IMR-90 (cell line): ENCODE results near the gene RGS7BP. TPM values are rescaled to one million over a fixed set of nuclear protein-coding genes. Genes with fewer than 3 reads are reported as not detected.

Experiments
- ATAC-seq: fragments of 200-7000 bp; cut with Tn5 transposase; 2 replicates; pipeline ENCODE4 v1.9.1; 2020; ENCODE audit warnings: low read depth, mild to moderate bottlenecking, moderate library complexity
- BruUV-seq: library from RNA; stranded (reverse); fragments of 400-500 nt; replicated peaks from 2 replicates; lab custom pipeline; 2021; lab: Mats Ljungman, UMichigan
- CTCF ChIA-PET: fragments of 300-600 bp; formaldehyde crosslinking; extraction: SDS; loops from one replicate; lab custom pipeline; 2021; ENCODE audit warnings: antibody characterized with exemption; lab: Yijun Ruan, JAX
- POLR2A ChIA-PET: fragments of 300-600 bp; sonication (Branson Sonifier 250); formaldehyde crosslinking; loops from one replicate; lab custom pipeline; 2022; ENCODE audit warnings: antibody characterized with exemption; ENCODE audit not compliant: unreplicated experiment; lab: Charles Lee
- DNase-seq: peaks from one replicate; pipeline ENCODE4 v3.0.0; 2013
- H2AFZ ChIP-seq: replicated peaks from 2 replicates; pipeline ENCODE3; 2013; ENCODE audit warnings: low read length, mild to moderate bottlenecking; ENCODE audit not compliant: poor library complexity
- H2AK5ac ChIP-seq: 2 replicates; pipeline ENCODE4 v1.6.1; 2013; ENCODE audit warnings: low read depth, low read length, inconsistent platforms
- H2AK9ac ChIP-seq: replicated peaks from 2 replicates; pipeline ENCODE3; 2013; ENCODE audit warnings: mild to moderate bottlenecking, low read depth, low read length, moderate library complexity; ENCODE audit not compliant: poor library complexity
- H2BK120ac ChIP-seq: 2 replicates; pipeline ENCODE4 v1.6.1; 2013; ENCODE audit warnings: low read depth, low read length, inconsistent platforms
- H2BK15ac ChIP-seq: 3 replicates; pipeline ENCODE4 v1.6.1; 2013; ENCODE audit warnings: low read depth, low read length, inconsistent platforms
- H2BK20ac ChIP-seq: 2 replicates; pipeline ENCODE4 v1.6.1; 2013; ENCODE audit warnings: low read depth, mild to moderate bottlenecking, inconsistent platforms, low read length, moderate library complexity
- H2BK5ac ChIP-seq: 2 replicates; pipeline ENCODE4 v1.6.1; 2013; ENCODE audit warnings: mild to moderate bottlenecking, low read depth, low read length, inconsistent platforms; ENCODE audit not compliant: poor library complexity, severe bottlenecking
- H3K14ac ChIP-seq: replicated peaks from 2 replicates; pipeline ENCODE4 v1.6.1; 2013; ENCODE audit warnings: low read depth, low read length, inconsistent platforms
- H3K18ac ChIP-seq: 2 replicates; pipeline ENCODE4 v1.6.1; 2013; ENCODE audit warnings: low read depth, low read length, control low read depth
- H3K23ac ChIP-seq: 2 replicates; pipeline ENCODE4 v1.6.1; 2013; ENCODE audit warnings: low read depth, low read length, inconsistent platforms
- H3K27ac ChIP-seq: 2 replicates; pipeline ENCODE4 v1.5.1; 2013; ENCODE audit warnings: mild to moderate bottlenecking, control low read depth, low read length; ENCODE audit not compliant: insufficient read depth
- H3K27me3 ChIP-seq: 2 replicates; pipeline ENCODE4 v1.6.1; 2013; ENCODE audit warnings: low read length; ENCODE audit not compliant: control insufficient read depth, insufficient read depth
- H3K36me3 ChIP-seq: 2 replicates; pipeline ENCODE4 v1.6.1; 2013; ENCODE audit warnings: low read length, mixed read lengths; ENCODE audit not compliant: control insufficient read depth, insufficient read depth
- H3K4ac ChIP-seq: 2 replicates; pipeline ENCODE4 v1.6.1; 2013; ENCODE audit warnings: low read depth, low read length, inconsistent platforms
- H3K4me1 ChIP-seq: 2 replicates; pipeline ENCODE4 v1.6.1; 2013; ENCODE audit warnings: low read length, mixed read lengths; ENCODE audit not compliant: control insufficient read depth, insufficient read depth
- H3K4me2 ChIP-seq: 2 replicates; pipeline ENCODE4 v1.6.1; 2013; ENCODE audit warnings: low read depth, mild to moderate bottlenecking, control low read depth, low read length, moderate library complexity
- H3K4me3 ChIP-seq: 2 replicates; pipeline ENCODE4 v1.5.1; 2013; ENCODE audit warnings: low read depth, mild to moderate bottlenecking, control low read depth, low read length, moderate library complexity; ENCODE audit not compliant: insufficient read depth
- H3K56ac ChIP-seq: 2 replicates; pipeline ENCODE4 v1.6.1; 2013; ENCODE audit warnings: low read length, inconsistent platforms; ENCODE audit not compliant: insufficient read depth; ENCODE audit errors: extremely low read depth
- H3K79me1 ChIP-seq, 2 experiments: 2 replicates each; pipeline ENCODE4 v1.6.1; 2013; ENCODE audit warnings: low read length in 2 of 2, inconsistent platforms in 1 of 2, low read depth in 1 of 2
- H3K9ac ChIP-seq: 2 replicates; pipeline ENCODE4 v1.6.1; 2013; ENCODE audit warnings: low read depth, low read length, control low read depth
- H3K9me1 ChIP-seq: 2 replicates; pipeline ENCODE4 v1.6.1; 2013; ENCODE audit warnings: low read length, inconsistent platforms; ENCODE audit not compliant: insufficient read depth
- H3K9me3 ChIP-seq: 2 replicates; pipeline ENCODE4 v1.6.1; 2013; ENCODE audit warnings: low read length; ENCODE audit not compliant: control insufficient read depth, insufficient read depth
- H4K20me1 ChIP-seq: 2 replicates; pipeline ENCODE4 v1.6.1; 2013; ENCODE audit warnings: low read length, inconsistent platforms; ENCODE audit not compliant: insufficient read depth
- H4K5ac ChIP-seq: 2 replicates; pipeline ENCODE4 v1.6.1; 2013; ENCODE audit warnings: mild to moderate bottlenecking, low read depth, low read length, control low read depth
- H4K8ac ChIP-seq, 2 experiments: 2 replicates each; pipeline ENCODE4 v1.6.1; 2013; ENCODE audit warnings: low read depth in 2 of 2, low read length in 2 of 2, control low read depth in 1 of 2, inconsistent platforms in 1 of 2
- H4K91ac ChIP-seq: 2 replicates; pipeline ENCODE4 v1.6.1; 2013; ENCODE audit warnings: low read depth, low read length, inconsistent platforms; ENCODE audit not compliant: insufficient read depth
- BHLHE40 ChIP-seq: fragments of 150-350 bp; IDR thresholded peaks from 2 replicates; pipeline ENCODE4 v1.6.1; 2016; ENCODE audit warnings: mild to moderate bottlenecking, low read depth, low read length
- CEBPB ChIP-seq: IDR thresholded peaks from 2 replicates; pipeline ENCODE4 v1.6.1; 2012; ENCODE audit warnings: low read depth, low read length, improper control_type of control experiment
- CHD1 ChIP-seq: IDR thresholded peaks from 2 replicates; pipeline ENCODE4 v1.6.1; 2012; ENCODE audit warnings: low read depth, low read length, improper control_type of control experiment
- CTCF ChIP-seq: conservative IDR thresholded peaks from 2 replicates; pipeline ENCODE4 v1.5.1; 2012; ENCODE audit warnings: mild to moderate bottlenecking, low read depth, low read length, improper control_type of control experiment
- ELK1 ChIP-seq: fragments of 150-350 bp; IDR thresholded peaks from 2 replicates; pipeline ENCODE4 v1.6.1; 2016; ENCODE audit warnings: low read depth, mild to moderate bottlenecking, low read length, moderate library complexity, borderline replicate concordance
- FOS ChIP-seq: fragments of 150-350 bp; IDR thresholded peaks from 2 replicates; pipeline ENCODE4 v1.6.1; 2016; ENCODE audit warnings: low read depth, low read length
- MAFK ChIP-seq: IDR thresholded peaks from 2 replicates; pipeline ENCODE4 v1.6.1; 2012; ENCODE audit warnings: low read depth, low read length, improper control_type of control experiment
- MAZ ChIP-seq: IDR thresholded peaks from 2 replicates; pipeline ENCODE4 v1.6.1; 2012; ENCODE audit warnings: low read depth, mild to moderate bottlenecking, low read length, improper control_type of control experiment, moderate library complexity, borderline replicate concordance
- POLR2A ChIP-seq: IDR thresholded peaks from 2 replicates; pipeline ENCODE4 v1.6.1; 2012; ENCODE audit warnings: mild to moderate bottlenecking, low read depth, low read length
- RAD21 ChIP-seq: IDR thresholded peaks from 2 replicates; pipeline ENCODE4 v1.6.1; 2012; ENCODE audit warnings: low read length, improper control_type of control experiment
- RCOR1 ChIP-seq: IDR thresholded peaks from 2 replicates; pipeline ENCODE4 v1.6.1; 2012; ENCODE audit warnings: mild to moderate bottlenecking, low read length, improper control_type of control experiment; ENCODE audit not compliant: insufficient replicate concordance
- RFX5 ChIP-seq: IDR thresholded peaks from 2 replicates; pipeline ENCODE4 v1.8.0; 2012; ENCODE audit warnings: low read depth, mild to moderate bottlenecking, low read length, moderate library complexity
- SMC3 ChIP-seq: fragments of 150-350 bp; IDR thresholded peaks from 2 replicates; pipeline ENCODE4 v1.6.1; 2016; ENCODE audit warnings: low read depth, mild to moderate bottlenecking, antibody characterized with exemption, low read length, moderate library complexity
- USF2 ChIP-seq: fragments of 150-350 bp; IDR thresholded peaks from 2 replicates; pipeline ENCODE4 v1.6.1; 2017; ENCODE audit warnings: mild to moderate bottlenecking, antibody characterized with exemption, low read length, low read depth
- WGBS, 2 experiments: methylation state at CpG; one replicate each; pipeline versions ENCODE4 v1.1.5 to v1.1.7; 2013; ENCODE audit warnings: missing lambda C conversion rate in 2 of 2; ENCODE audit not compliant: insufficient read length in 1 of 2; ENCODE audit errors: extremely low coverage in 2 of 2; 5-methylcytosine and 5-hydroxymethylcytosine counted together
- dilution Hi-C: fragments of 300-500 bp; cut with HindIII; formaldehyde crosslinking; loops from one replicate; pipeline ENCODE4 v1.14.3; 2018; ENCODE audit warnings: low sequenced_read_pairs; ENCODE audit not compliant: unreplicated experiment
- in situ Hi-C: fragments of 300-500 bp; cut with MboI; formaldehyde crosslinking; loops from 3 replicates; pipeline ENCODE4 v1.14.3; 2019; ENCODE audit warnings: low sequenced_read_pairs, inconsistent platforms, mixed read lengths
- intact Hi-C: fragments of 100-400 bp; cut with micrococcal nuclease; formaldehyde crosslinking; loops from 2 replicates; pipeline ENCODE4 v1.10.0; 2022
- polyA plus RNA-seq, 3 experiments: library from polyadenylated mRNA; depleted of rRNA; stranded (reverse); fragments of >200 nt; gene quantifications; 2 replicates each; pipeline ENCODE4 v1.2.3, GENCODE V29; 2012; ENCODE audit warnings: low replicate concordance in 1 of 3
- total RNA-seq: library from RNA; depleted of rRNA; stranded (reverse); fragments of >200 nt; gene quantifications from 2 replicates; pipeline ENCODE4 v1.2.3, GENCODE V29; 2012

Gene RGS7BP
- total and polyA plus RNA-seq, 2 of the 4 experiments (the other 2 are of a cell fraction): not detected

GRCh38 chr5:64569858-64570257 is 64.0 kb downstream of the RGS7BP start:
- no peaks in the 10 kb centered on the region for H3K27me3 ChIP-seq
- in situ Hi-C loops (no loop called here), intact Hi-C loops (no loop called here), dilution Hi-C loops (no loop called here)
- no peak overlapping the region for H4K8ac ChIP-seq
- no peaks in the 10 kb centered on the region for H3K36me3 ChIP-seq
- H2AK9ac ChIP-seq: no peak overlapping the region
- no peak overlapping the region for H2BK5ac ChIP-seq
- no peak overlapping the region for H3K56ac ChIP-seq
- H3K9me3 ChIP-seq: no peaks in the 10 kb centered on the region
- no peaks in the 10 kb centered on the region for H4K20me1 ChIP-seq
- H2AFZ ChIP-seq: no peak overlapping the region
- H3K18ac ChIP-seq: no peak overlapping the region
- ATAC-seq (no peak), DNase-seq (no peak)
- ChIA-PET CTCF (no interaction called here), POLR2A (no interaction called here)
- no peak overlapping the region for H3K4me2 ChIP-seq
- H2BK20ac ChIP-seq: no peak overlapping the region
- no peak overlapping the region for H3K4me3 ChIP-seq
- no peak overlapping the region for H3K9ac ChIP-seq
- TF ChIP-seq POLR2A (no peak), CEBPB (no peak), USF2 (no peak), RAD21 (no peak), SMC3 (no peak), MAZ (no peak), RCOR1 (no peak), CTCF (no peak), FOS (no peak), MAFK (no peak), BHLHE40 (no peak), ELK1 (no peak), RFX5 (no peak), CHD1 (no peak)
- H2AK5ac ChIP-seq: no peak overlapping the region
- no peak overlapping the region for H2BK15ac ChIP-seq
- no TSS peak for BruUV-seq
- no peaks in the 10 kb centered on the region for H3K4me1 ChIP-seq
- H3K27ac ChIP-seq: no peak overlapping the region
- no peak overlapping the region for H4K91ac ChIP-seq
- no peak overlapping the region for H3K4ac ChIP-seq
- H3K79me1 ChIP-seq: no peaks in the 10 kb centered on the region
- no peaks in the 10 kb centered on the region for H3K9me1 ChIP-seq
- no peak overlapping the region for H3K23ac ChIP-seq
- H2BK120ac ChIP-seq: no peak overlapping the region
- no peak overlapping the region for H3K14ac ChIP-seq
- H4K5ac ChIP-seq: no peak overlapping the region
- no CpG with 5 or more reads among the region's 1 CpG for WGBS, 2 experiments
